ENCODE results near the gene ZBTB21.

The ZBTB21 gene

GRCh38 chr21:42007356-42007940 is 2.7 kb downstream of the ZBTB21 start:
- no peak for DNase-seq (ENCODE audit: low read depth)
- TF ChIP-seq, protein P1, sequence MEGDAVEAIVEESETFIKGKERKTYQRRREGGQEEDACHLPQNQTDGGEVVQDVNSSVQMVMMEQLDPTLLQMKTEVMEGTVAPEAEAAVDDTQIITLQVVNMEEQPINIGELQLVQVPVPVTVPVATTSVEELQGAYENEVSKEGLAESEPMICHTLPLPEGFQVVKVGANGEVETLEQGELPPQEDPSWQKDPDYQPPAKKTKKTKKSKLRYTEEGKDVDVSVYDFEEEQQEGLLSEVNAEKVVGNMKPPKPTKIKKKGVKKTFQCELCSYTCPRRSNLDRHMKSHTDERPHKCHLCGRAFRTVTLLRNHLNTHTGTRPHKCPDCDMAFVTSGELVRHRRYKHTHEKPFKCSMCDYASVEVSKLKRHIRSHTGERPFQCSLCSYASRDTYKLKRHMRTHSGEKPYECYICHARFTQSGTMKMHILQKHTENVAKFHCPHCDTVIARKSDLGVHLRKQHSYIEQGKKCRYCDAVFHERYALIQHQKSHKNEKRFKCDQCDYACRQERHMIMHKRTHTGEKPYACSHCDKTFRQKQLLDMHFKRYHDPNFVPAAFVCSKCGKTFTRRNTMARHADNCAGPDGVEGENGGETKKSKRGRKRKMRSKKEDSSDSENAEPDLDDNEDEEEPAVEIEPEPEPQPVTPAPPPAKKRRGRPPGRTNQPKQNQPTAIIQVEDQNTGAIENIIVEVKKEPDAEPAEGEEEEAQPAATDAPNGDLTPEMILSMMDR (IDR thresholded peaks at IDR 0.05; ENCODE audit: control insufficient read depth, insufficient read depth, low read depth, low read length, missing control alignments): no peak
- H3K4me3 ChIP-seq (ENCODE audit: control insufficient read depth, low read depth, low read length): no peak overlapping the region

DNA sequence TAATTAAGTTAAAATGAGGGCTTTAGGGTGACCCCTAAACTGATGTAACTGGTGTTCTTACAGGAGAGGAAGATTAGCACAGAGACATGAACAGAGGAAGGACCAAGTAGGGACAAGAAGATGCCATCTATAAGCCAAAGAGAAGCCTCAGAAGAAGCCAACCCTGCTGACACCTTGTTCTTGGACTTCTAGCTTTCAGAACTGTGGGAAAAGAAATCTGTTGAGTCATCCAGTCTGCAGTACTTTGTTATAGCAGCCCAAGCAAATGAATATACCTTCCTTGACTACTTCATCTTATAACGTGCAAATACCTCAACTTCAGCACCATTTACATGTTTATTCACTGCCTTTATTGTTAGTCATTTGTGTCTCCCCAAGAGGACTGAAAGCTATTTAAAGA is 3.4 kb downstream of the ZBTB21 start:
- TF ChIP-seq, protein P1 (IDR thresholded peaks at IDR 0.05; ENCODE audit: control insufficient read depth, insufficient read depth, low read depth, low read length, missing control alignments): no peak
- H3K4me3 ChIP-seq (ENCODE audit: control insufficient read depth, low read depth, low read length): no peak overlapping the region
- no peak for DNase-seq (ENCODE audit: low read depth)

GRCh38 chr21:42004406-42005199 is 5.6 kb downstream of the ZBTB21 start:
- H3K4me3 ChIP-seq (ENCODE audit: control insufficient read depth, low read depth, low read length): no peak overlapping the region
- no peak for DNase-seq (ENCODE audit: low read depth)
- TF ChIP-seq, protein P1 (IDR thresholded peaks at IDR 0.05; ENCODE audit: control insufficient read depth, insufficient read depth, low read depth, low read length, missing control alignments): no peak

DNA sequence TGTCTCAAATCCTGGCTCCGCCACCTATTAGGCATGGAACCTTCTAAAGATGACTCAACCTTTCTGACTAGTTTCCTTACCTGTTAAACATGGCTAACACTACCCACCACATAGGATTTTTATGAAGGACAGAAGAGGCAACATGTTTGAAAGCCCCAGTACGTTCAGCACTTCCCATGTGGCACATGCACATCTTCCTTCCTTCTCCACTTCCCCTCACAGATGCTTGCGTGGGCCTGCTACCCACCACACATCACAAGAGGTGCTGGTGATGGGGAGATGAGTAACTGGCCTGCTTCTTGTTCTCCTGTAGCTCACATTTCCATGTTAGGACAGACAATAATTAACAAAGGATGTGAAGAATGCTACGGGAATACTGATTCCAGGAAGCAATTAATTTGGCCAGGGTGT is 7.1 kb downstream of the ZBTB21 start:
- TF ChIP-seq, protein P1 (IDR thresholded peaks at IDR 0.05; ENCODE audit: control insufficient read depth, insufficient read depth, low read depth, low read length, missing control alignments): no peak
- DNase-seq (ENCODE audit: low read depth): no peak
- H3K4me3 ChIP-seq (ENCODE audit: control insufficient read depth, low read depth, low read length): no peak overlapping the region

GRCh38 chr21:42002421-42002958 is 7.7 kb downstream of the ZBTB21 start:
- TF ChIP-seq, protein P1 (IDR thresholded peaks at IDR 0.05; ENCODE audit: control insufficient read depth, insufficient read depth, low read depth, low read length, missing control alignments): no peak
- peak; percentile 89 for DNase-seq (ENCODE audit: low read depth)
- H3K4me3 ChIP-seq (ENCODE audit: control insufficient read depth, low read depth, low read length): no peak overlapping the region

DNA sequence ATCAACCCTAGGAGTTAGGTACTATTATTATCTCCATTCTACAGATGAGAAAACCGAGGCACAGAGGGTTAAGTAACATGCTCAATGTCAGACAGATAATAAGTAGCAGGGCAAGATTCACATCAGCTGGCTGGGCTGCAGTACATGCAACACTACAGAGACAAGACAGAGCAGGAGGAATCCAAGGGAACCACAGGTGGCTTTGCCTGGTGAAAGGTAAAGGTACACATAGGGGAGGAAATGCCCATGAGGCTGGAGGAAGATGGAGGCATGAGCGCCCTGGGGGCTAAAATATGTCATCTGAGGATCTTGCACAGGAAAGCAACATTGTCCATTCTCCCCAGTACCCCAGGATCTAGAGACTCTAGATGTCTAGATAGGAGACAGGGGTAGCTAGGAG is 8.4 kb downstream of the ZBTB21 start:
- DNase-seq (ENCODE audit: low read depth): no peak
- TF ChIP-seq, protein P1 (IDR thresholded peaks at IDR 0.05; ENCODE audit: control insufficient read depth, insufficient read depth, low read depth, low read length, missing control alignments): no peak
- H3K4me3 ChIP-seq (ENCODE audit: control insufficient read depth, low read depth, low read length): no peak overlapping the region

Measured in AG09309 (cell line).